Measurements from ENCODE around the gene UHRF1. TPM values are rescaled to one million over a fixed set of nuclear protein-coding genes. Genes with fewer than 3 reads are reported as not detected.

The UHRF1 gene
- total RNA-seq, 3 donors from 2014 or later, result 3.2 to 13.4 (median 4.2) TPM

DNA sequence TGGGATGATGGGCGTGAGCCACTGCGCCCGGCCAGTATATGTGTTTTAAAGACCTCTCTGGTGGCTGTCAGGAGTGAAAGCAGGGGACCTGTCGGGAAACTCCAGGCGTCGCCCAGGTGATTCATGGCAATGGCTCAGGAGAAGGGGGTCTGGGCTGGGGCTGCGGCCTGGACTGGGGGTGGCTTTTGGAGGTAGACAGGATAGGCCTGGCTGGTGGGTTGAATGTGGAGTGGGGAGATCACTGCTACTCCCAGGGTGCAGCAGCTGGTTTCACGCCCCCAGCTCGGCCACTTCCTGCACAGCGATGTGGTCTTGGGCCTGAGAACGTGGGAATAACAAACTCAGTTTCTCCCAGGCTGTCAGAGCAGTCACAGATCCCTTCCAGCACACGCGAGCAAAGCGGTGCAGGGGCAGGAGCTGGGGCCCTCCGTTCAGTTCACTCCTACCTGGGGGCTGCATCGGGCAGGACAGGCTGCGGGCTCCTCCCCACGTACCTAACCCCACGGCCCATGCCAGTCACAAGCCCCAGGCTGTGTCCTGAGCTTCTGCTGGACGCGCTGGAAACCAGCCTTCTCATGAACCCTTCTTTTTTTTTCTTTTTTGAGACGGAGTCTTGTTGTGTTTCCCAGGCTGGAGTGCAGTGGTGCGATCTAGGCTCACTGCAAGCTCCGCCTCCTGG, 78.5 kb downstream of the UHRF1 start:
- no peaks in the 10 kb centered on the region for H3K9me3 ChIP-seq
- no peak for ATAC-seq
- intact Hi-C loops (cut with DNase I, micrococcal nuclease), result no loop called here
- DNase-seq, result no peak
- H3K36me3 ChIP-seq (ENCODE audit: low read depth), result no peaks in the 10 kb centered on the region
- H3K4me1 ChIP-seq (ENCODE audit: low read depth), result no peaks in the 10 kb centered on the region
- TF ChIP-seq, protein P1, sequence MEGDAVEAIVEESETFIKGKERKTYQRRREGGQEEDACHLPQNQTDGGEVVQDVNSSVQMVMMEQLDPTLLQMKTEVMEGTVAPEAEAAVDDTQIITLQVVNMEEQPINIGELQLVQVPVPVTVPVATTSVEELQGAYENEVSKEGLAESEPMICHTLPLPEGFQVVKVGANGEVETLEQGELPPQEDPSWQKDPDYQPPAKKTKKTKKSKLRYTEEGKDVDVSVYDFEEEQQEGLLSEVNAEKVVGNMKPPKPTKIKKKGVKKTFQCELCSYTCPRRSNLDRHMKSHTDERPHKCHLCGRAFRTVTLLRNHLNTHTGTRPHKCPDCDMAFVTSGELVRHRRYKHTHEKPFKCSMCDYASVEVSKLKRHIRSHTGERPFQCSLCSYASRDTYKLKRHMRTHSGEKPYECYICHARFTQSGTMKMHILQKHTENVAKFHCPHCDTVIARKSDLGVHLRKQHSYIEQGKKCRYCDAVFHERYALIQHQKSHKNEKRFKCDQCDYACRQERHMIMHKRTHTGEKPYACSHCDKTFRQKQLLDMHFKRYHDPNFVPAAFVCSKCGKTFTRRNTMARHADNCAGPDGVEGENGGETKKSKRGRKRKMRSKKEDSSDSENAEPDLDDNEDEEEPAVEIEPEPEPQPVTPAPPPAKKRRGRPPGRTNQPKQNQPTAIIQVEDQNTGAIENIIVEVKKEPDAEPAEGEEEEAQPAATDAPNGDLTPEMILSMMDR (IDR thresholded peaks at IDR 0.05), result no peak
- H3K4me3 ChIP-seq, result no peak overlapping the region

DNA sequence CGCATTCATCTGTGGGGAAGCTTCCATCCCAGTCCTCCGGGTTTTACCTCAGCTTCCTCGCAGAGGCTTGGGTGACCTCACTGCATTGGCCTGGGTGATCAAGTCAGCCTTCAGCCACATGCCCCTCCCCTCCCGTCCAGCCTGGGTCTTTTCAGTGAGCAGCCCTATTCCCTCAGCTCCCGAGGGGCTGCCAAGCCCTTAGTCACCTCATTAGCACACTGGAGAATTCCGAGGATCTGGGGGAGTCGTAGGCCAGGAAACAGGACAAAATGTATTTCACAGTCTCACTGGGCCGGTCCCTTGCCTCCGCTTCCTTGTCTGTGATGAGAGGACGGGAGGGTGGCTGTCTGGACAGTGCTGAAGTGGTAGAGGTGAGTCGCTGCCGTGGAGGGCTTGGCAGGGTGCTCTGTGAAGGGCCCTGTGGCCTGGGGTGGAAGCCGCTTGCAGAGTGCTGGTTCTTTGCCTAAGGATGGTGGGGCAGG, 79.5 kb downstream of the UHRF1 start:
- DNase-seq, result no peak
- no peaks in the 10 kb centered on the region for H3K36me3 ChIP-seq (ENCODE audit: low read depth)
- H3K9me3 ChIP-seq, result no peaks in the 10 kb centered on the region
- intact Hi-C loops (cut with DNase I, micrococcal nuclease), result no loop called here
- no peak overlapping the region for H3K4me3 ChIP-seq
- no peaks in the 10 kb centered on the region for H3K4me1 ChIP-seq (ENCODE audit: low read depth)
- TF ChIP-seq, protein P1 (IDR thresholded peaks at IDR 0.05), result no peak
- ATAC-seq, result peak; percentile 61

DNA sequence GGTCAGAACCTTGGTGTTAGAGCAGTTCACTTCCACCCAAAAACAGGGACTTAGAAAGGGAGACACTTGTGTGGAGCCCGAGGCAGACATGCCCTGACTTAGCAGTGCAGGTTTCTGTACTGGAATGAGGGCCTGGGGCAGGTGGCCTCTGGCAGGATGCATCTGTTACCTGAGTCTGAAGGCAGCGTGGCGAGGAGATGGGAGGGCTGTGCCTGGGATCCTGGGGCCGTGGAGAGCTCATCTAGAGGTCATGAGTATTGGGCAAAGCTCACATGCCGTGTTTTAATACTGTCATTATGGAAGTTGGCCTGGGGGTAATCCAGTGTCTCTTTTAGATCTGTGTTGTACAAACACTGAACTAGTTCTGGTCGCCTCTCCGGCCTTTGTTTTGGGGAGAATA, 81.0 kb downstream of the UHRF1 start:
- Histone ChIP-seq H3K4me3 (no peak overlapping the region), H3K4me1 (ENCODE audit: low read depth) (no peaks in the 10 kb centered on the region), H3K9me3 (no peaks in the 10 kb centered on the region), H3K36me3 (ENCODE audit: low read depth) (no peaks in the 10 kb centered on the region)
- intact Hi-C loops (cut with DNase I, micrococcal nuclease), result no loop called here
- TF ChIP-seq, protein P1 (IDR thresholded peaks at IDR 0.05), result no peak
- ATAC-seq (no peak), DNase-seq (no peak)

DNA sequence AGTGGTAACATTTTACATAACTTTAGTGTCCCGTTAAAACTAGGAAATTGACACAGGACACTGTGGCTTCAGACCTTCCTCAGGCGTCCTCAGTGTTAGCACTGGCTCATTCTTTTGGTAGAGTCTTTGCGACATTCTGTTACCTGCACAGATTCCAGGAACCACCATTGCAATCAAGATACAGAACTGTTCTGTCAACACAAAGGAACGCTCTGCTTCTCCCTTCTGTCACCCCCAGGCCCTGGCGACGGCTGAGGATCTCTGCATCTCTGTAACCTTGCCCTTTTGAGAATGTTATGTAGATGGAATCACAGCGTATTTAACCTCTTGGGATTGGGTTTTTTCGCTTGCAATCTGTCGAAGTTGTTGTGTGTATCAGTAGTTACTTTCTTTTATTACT, 82.2 kb downstream of the UHRF1 start:
- TF ChIP-seq, protein P1 (IDR thresholded peaks at IDR 0.05), result no peak
- DNase-seq, result no peak
- intact Hi-C loops (cut with DNase I, micrococcal nuclease), result no loop called here

DNA sequence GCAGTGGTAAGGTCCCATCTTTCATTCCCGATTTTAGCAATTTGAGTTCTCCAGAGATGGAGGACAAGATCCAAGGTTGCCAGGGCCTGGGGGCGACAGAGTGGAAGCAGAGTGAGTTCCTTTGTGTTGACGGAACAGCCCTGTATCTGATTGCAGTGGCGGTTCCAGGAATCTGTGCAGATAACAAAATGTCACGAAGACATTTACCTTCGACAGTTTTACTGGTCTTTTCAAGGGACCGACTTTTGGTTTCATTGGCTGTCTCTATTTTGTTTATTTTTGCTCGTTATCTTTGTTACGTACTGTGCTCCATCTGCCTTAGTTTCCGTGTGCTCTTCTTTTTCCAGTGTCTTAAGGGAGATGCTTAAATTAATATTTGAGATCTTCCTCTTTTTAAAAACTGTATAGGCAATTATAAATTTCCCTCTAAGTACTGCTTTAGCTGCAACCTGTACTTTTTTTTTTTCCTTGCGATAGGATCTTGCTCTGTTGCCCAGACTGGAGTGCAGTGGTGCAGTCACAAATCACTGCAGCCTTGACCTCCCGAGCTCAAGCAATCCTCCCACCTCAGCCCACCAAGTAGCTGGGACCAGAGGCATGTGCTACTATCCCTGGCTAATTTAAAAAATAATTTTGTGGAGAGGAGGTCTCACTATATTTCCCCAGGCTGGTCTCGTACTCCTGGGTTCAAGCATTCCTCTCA, 82.8 kb downstream of the UHRF1 start:
- DNase-seq, result no peak
- Histone ChIP-seq H3K9me3 (no peaks in the 10 kb centered on the region), H3K36me3 (ENCODE audit: low read depth) (no peaks in the 10 kb centered on the region), H3K4me3 (no peak overlapping the region), H3K4me1 (ENCODE audit: low read depth) (no peaks in the 10 kb centered on the region)
- TF ChIP-seq, protein P1 (IDR thresholded peaks at IDR 0.05), result no peak
- intact Hi-C loops (cut with DNase I, micrococcal nuclease), result no loop called here
- no peak for ATAC-seq

More for the DNA sequence above, 82.2 kb downstream of the UHRF1 start:
- no peak for ATAC-seq
- no peaks in the 10 kb centered on the region for H3K9me3 ChIP-seq
- H3K36me3 ChIP-seq (ENCODE audit: low read depth), result no peaks in the 10 kb centered on the region
- no peak overlapping the region for H3K4me3 ChIP-seq
- no peaks in the 10 kb centered on the region for H3K4me1 ChIP-seq (ENCODE audit: low read depth)
